Glutamatergic neuron (in vitro differentiated cells): ENCODE results near the gene CYP2W1. TPM values are rescaled to one million over a fixed set of nuclear protein-coding genes. Genes with fewer than 3 reads are reported as not detected.

Experiments used
- DNase-seq: peaks from one replicate; pipeline ENCODE4 v3.0.0; 2022
- H3K27ac Mint-ChIP-seq: one replicate; pipeline ENCODE4 v1.8.0; 2020; ENCODE audit warnings: mild to moderate bottlenecking, mixed read lengths, inconsistent platforms; ENCODE audit not compliant: unreplicated experiment
- H3K27me3 Mint-ChIP-seq: one replicate; pipeline ENCODE4 v1.8.0; 2020; ENCODE audit warnings: mild to moderate bottlenecking, moderate library complexity, mixed read lengths, inconsistent platforms; ENCODE audit not compliant: unreplicated experiment
- H3K36me3 Mint-ChIP-seq: one replicate; pipeline ENCODE4 v1.8.0; 2020; ENCODE audit warnings: mild to moderate bottlenecking, mixed read lengths, inconsistent platforms; ENCODE audit not compliant: unreplicated experiment
- H3K4me1 Mint-ChIP-seq: one replicate; pipeline ENCODE4 v1.8.0; 2020; ENCODE audit warnings: mild to moderate bottlenecking, low read depth, mixed read lengths, inconsistent platforms; ENCODE audit not compliant: unreplicated experiment
- H3K4me3 Mint-ChIP-seq: one replicate; pipeline ENCODE4 v1.8.0; 2020; ENCODE audit warnings: mild to moderate bottlenecking, mixed read lengths, inconsistent platforms; ENCODE audit not compliant: unreplicated experiment
- H3K9me3 Mint-ChIP-seq: one replicate; pipeline ENCODE4 v1.8.0; 2020; ENCODE audit warnings: mild to moderate bottlenecking, moderate library complexity, mixed read lengths, inconsistent platforms; ENCODE audit not compliant: unreplicated experiment
- total RNA-seq: library from RNA; stranded (reverse); fragmentation: NEBNext Ultra II Directional; extraction: Animal tissue kit (Norgen Biotek cat#: 25700); gene quantifications from one replicate; pipeline ENCODE4 v1.2.1, GENCODE V29; 2021; ENCODE audit not compliant: unreplicated experiment
- TF ChIP-seq, protein P1 (sequence below): fragments of 200-600 bp; sonication (generic); IDR thresholded peaks from one replicate; pipeline ENCODE4 v1.5.0; 2021; ENCODE audit not compliant: partially characterized antibody, unreplicated experiment

CYP2W1 gene
- total RNA-seq, 1 donor from 2014 or later = 1.3 TPM

DNA sequence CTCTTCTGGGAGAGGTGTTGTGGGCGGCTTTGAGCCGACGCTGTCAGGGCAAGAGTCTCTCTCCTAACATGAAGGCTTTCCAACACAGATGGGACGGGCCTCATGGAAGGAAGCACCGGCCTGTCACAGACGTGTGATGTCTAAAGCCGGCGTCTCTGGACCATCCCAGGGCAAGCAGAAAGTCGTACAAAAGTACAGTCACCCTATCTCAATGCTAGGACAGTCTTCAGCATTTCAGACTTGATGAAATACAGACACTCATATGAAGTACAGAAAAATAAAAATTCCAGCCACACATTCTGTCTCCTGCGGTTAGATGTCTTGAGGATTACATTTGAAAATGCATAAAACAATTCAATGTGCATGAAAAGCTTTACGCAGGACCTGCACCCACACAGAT is 30.6 kb downstream of the CYP2W1 start:
- Mint-ChIP-seq H3K9me3 (peaks cover 10% of the 10 kb centered on the region), H3K27me3 (peaks cover 9% of the 10 kb centered on the region), H3K4me1 (peaks cover 13% of the 10 kb centered on the region), H3K27ac (peak overlapping the region; percentile 30), H3K36me3 (no peaks in the 10 kb centered on the region), H3K4me3 (peak overlapping the region; percentile 65)
- TF ChIP-seq, protein P1, sequence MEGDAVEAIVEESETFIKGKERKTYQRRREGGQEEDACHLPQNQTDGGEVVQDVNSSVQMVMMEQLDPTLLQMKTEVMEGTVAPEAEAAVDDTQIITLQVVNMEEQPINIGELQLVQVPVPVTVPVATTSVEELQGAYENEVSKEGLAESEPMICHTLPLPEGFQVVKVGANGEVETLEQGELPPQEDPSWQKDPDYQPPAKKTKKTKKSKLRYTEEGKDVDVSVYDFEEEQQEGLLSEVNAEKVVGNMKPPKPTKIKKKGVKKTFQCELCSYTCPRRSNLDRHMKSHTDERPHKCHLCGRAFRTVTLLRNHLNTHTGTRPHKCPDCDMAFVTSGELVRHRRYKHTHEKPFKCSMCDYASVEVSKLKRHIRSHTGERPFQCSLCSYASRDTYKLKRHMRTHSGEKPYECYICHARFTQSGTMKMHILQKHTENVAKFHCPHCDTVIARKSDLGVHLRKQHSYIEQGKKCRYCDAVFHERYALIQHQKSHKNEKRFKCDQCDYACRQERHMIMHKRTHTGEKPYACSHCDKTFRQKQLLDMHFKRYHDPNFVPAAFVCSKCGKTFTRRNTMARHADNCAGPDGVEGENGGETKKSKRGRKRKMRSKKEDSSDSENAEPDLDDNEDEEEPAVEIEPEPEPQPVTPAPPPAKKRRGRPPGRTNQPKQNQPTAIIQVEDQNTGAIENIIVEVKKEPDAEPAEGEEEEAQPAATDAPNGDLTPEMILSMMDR = no peak
- no peak for DNase-seq

DNA sequence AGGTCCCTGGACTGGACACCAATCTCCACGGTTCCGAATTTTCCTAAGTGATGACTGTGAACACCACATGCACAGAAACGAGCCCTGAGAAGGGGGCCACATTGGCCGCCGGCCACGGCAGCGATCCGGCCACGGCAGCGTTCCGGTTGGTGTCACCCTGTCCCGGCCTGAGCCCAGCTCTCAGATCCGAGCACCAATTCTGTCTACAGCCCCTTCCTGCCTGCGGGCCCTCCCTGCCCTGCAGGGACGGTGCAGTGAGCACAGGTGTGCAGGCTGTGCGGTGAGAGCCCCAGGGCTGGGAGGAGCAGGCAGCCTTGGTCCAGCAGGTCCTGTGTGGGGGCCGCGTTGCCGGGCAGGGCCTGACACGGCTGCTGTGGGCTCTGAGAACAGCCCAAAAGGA is 31.7 kb downstream of the CYP2W1 start:
- H3K36me3 Mint-ChIP-seq = no peaks in the 10 kb centered on the region
- H3K27ac Mint-ChIP-seq = no peak overlapping the region
- H3K4me1 Mint-ChIP-seq = peaks cover 13% of the 10 kb centered on the region
- TF ChIP-seq, protein P1 = no peak
- peaks cover 8% of the 10 kb centered on the region for H3K27me3 Mint-ChIP-seq
- DNase-seq = no peak
- H3K4me3 Mint-ChIP-seq = no peak overlapping the region
- peaks cover 11% of the 10 kb centered on the region for H3K9me3 Mint-ChIP-seq

DNA sequence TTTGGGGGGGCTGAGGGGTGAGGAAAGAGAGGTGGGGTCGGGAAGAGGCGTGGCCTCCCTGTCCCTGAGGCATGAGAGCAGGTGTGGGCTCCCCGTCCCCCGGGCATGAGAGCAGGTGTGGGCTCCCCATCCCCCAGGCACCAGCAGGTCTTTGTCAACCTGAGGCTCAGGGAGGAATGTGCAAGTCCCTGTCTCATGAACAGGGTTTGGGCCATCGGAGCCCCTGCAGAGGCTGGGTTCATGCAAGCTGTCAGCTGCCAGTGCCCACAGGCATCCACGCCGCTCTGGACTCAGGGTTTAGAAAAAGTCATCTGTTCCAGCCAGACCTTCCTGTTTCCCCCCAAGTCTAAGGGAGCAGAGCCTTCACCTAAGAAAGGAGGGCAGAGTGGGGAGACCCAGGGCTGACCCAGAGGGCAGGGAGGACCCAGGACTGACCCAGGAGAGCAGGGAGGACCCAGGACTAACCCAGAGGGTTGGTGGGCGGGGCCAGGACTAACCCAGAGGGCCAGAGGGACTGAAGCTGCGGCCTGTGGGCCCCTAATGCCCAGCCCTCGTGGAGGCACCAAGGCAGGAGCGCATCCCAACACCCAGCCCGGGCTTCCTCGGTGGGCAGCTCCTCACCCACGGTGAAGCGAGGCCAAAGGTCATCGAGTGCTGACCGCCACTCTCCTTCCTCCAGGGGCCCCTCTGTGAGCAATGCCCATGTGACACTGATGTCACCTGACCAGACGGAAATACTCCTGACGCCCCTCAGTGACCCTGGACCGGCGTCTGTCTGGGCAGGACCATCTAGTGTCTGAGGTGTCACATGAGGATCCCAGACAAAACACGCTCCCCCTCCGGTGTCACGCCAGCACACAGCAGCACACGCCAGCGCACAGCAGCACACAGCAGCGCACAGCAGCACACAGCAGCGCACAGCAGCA is 32.5 kb downstream of the CYP2W1 start:
- Mint-ChIP-seq H3K27ac (no peak overlapping the region), H3K36me3 (no peaks in the 10 kb centered on the region), H3K4me3 (no peak overlapping the region), H3K27me3 (peaks cover 8% of the 10 kb centered on the region), H3K4me1 (peaks cover 13% of the 10 kb centered on the region), H3K9me3 (peaks cover 11% of the 10 kb centered on the region)
- TF ChIP-seq, protein P1 = no peak
- DNase-seq = no peak

DNA sequence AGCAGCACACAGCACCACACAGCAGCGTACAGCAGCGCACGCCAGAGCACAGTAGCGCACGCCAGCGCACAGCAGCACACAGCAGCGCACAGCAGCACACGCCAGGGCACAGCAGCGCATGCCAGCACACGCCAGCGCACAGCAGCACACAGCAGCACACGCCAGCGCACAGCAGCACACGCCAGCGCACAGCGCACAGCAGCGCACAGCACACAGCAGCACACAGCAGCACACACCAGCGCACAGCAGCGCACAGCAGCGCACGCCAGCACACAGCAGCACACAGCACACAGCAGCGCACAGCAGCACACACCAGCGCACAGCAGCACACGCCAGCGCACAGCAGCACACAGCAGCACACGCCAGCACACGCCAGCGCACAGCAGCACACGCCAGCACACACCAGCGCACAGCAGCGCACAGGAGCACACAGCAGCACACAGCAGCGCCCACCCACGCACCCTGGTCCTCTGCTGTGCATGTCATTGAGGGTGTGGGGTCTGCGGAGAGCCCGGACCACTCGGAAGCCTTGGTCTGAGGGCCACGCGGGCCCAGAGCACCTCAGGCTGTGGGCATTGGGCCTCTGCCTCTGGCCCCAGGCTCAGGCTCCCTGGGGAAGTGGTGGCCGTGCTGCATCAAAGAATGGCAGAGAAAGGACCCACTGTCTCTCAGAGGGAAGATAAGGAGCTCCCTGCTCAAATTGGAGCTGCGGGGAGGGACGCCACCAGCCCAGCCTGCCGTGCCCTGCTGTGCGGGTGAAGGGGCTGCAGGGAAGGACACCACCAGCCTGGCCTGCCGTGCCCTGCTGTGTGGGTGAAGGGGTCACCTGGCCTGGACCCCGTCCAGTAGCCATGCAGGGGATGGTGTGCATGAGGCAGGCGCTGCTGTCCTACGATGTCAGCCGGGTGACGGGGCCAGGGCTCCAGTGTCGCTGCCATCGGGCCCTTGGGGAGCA is 33.9 kb downstream of the CYP2W1 start:
- no peak for DNase-seq
- TF ChIP-seq, protein P1 = no peak
- no peak overlapping the region for H3K4me3 Mint-ChIP-seq

More for the DNA sequence above, 33.9 kb downstream of the CYP2W1 start:
- Mint-ChIP-seq H3K36me3 (peaks cover 5% of the 10 kb centered on the region), H3K27me3 (peaks cover 9% of the 10 kb centered on the region), H3K4me1 (peaks cover 14% of the 10 kb centered on the region), H3K27ac (no peak overlapping the region), H3K9me3 (peaks cover 11% of the 10 kb centered on the region)
